HPDE6-E6E7 (cell line): ENCODE results near the gene REEP1.

Experiments used
- DNase-seq: peaks from one replicate; pipeline ENCODE4 v3.0.0; 2011; ENCODE audit warnings: missing footprints; ENCODE audit errors: extremely low spot score

REEP1 gene

GRCh38 chr2:86337244-86337835, at the start of gene REEP1:
Gene REEP1 (minus strand): TSS chr2:86337626. CDS start chr2:86337510, 116 bp downstream.
- peak; percentile 23 for DNase-seq

DNA sequence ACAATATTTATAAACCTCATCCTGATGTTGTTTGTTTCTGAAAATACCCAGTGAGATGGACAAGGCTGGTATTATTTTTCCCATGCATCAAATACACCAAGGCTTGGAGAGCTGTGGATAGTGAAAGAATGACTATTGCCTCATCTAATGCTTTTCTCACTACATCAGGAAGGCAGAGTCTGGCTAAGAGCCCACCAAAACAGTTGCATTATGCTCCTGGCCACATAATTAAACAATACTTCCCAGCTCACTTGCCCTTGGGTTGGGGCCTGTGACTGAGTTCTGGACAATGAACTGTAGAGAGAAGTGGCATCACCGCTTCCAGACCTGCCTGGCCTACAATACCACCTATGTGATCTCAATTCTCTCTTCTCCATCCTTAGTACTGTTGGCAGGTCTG, 46.4 kb upstream of the REEP1 start:
- no peak for DNase-seq

- no peak for DNase-seq
Measured at GRCh38 chr2:86382698-86383097, 45.3 kb upstream of the REEP1 start.

DNA sequence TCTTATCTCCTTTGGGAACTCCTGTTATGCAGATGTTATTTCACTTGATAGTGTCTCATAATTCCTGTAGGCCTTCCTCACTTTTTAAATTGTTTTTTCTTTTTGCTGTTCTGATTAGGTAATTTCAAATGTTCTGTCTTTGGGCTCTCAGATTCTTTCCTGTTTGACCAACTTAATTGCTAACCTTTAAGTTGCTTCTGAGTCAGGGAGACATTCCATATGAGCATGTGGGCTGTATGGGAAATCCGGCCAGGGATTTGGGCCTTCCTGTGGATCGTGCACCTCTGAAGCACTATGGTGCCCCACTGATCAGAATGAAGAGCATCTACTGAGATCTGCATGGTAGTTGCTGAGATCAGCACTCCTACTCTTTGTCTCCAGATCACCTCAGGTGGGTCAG, 44.7 kb upstream of the REEP1 start:
- no peak for DNase-seq

DNA sequence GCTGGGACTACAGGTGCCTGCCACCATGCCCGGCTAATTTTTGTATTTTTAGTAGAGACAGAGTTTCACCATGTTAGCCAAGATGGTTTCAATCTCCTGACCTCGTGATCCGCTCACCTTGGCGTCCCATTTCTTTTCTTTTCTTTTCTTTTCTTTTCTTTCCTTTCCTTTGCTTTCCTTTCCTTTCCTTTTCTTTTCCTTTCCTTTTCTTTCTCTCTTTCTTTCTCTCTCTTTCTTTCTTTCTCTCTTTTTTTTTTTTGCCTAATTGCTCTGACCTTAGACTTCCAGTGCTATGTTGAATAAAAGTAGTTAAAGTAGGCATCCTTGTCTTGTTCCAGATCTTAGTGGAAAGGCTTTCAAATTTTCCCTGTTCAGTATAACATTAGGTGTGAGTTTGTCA, 41.0 kb upstream of the REEP1 start:
- DNase-seq: no peak

GRCh38 chr2:86375623-86376022, 38.2 kb upstream of the REEP1 start:
- no peak for DNase-seq

DNA sequence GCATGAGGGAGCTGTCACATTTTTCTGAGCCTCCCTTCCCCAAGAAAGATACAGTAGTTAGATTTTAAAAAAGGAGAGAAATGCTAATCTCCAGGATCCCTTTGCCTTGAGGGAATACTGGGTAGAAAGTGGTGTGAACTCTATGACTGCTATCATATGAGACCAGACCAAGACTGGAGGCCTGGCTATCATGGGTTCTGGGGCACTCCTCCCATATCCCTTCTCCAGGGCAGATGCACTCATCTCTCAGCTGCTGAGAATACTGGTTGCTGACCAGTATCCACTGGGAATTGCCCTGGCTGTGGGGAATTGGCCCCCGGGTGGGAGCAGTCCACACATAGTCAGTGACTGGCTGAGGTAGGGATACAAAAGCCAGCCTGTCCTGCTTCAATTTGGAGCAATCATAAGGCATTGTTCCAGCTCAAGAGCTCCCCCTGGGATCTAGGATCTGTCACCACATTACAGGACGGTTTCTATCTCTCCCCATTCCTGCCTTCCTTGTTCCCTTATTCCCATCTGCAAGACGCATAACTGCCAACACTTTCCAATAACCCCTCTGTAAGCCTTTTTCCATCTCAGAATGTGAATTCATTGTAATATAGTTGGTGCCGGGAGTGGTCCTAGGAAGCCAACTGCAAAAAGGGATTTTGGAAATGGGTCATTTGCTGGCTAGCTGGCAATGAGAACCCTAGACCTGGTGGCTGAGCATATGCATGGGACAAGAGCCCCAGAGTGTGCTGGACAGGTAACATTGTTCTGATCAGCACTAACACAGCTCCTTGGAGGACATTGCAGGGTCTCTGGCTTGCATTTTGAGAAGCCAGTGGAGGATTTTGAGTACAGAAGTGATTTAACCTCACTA, 35.4 kb upstream of the REEP1 start:
- DNase-seq: peak; percentile 29

DNA sequence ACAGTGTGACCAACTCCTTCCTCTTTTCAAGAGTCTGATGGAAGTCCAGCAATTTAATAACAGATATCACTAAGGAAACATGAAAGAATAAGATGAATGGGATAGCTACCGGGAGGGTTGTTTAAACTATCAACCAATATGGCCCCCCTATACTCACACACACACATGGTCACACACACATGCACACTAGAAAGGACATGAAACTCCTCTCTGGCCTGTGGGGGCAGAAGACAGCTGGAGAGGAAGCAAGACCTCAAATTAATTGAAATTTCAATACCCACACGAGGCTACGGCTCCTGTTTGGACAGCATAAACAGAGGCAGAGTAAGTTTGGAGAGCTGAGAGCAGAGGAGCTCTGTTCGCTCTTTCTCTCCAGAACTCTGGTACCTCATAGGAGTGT, 34.7 kb upstream of the REEP1 start:
- DNase-seq: no peak

- no peak for DNase-seq
Measured at GRCh38 chr2:86371527-86371926, 34.1 kb upstream of the REEP1 start.

DNA sequence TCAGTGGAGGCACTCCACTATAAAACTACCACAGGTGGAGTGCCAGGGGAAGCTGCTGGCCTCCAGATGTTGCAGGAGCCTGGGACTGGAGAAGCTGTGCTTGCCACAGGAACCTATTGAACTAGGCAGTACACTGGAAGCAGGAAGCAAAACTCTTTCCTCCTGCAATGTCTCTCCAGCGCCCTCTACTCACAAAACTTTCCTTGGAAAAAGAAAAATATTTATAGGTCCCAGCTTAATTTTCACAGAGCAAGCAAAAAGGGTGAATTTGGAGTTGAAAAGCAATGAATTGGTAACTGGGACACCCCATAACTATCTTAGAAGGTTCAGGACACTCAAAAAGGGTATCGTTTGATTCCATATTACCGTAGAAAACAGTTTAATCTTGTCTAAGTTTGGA, 33.2 kb upstream of the REEP1 start:
- no peak for DNase-seq

- DNase-seq: peak; percentile 47
Measured at GRCh38 chr2:86368161-86368824, 30.9 kb upstream of the REEP1 start.

GRCh38 chr2:86367499-86367777, 30.0 kb upstream of the REEP1 start:
- no peak for DNase-seq

GRCh38 chr2:86366651-86367498, 29.4 kb upstream of the REEP1 start:
- no peak for DNase-seq

- no peak for DNase-seq
Measured at GRCh38 chr2:86364894-86365293, 27.5 kb upstream of the REEP1 start.

GRCh38 chr2:86360776-86361175, 23.4 kb upstream of the REEP1 start:
- no peak for DNase-seq

GRCh38 chr2:86358957-86359356, 21.5 kb upstream of the REEP1 start:
- no peak for DNase-seq

DNA sequence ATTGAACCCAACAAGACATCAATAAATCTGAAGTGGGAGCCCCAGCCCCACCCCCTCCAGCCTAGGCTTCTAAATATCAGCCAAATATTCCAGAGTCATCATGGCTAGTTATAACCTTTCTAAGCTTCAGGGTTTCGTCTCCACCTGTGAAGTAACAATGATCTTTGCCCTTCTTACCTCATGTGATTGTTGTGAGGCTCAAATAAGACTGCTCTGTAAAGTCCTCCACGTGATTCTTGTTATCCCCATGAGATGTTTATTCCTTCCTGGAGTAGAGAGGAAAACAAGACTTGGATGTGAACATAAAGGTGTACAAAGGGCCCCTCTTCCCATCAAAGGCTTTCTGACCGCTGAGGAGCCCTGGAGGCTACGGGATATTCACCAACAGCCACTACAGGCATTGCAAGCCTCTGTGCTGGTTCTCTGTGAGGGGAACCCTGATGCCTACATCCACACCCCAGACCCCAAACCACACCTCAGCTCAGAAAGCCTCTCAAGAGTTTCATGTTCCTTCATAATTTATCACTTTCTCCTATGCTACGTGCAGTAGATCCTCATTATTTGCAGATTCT, 20.1 kb upstream of the REEP1 start:
- no peak for DNase-seq

GRCh38 chr2:86352727-86353221, 15.3 kb upstream of the REEP1 start:
- DNase-seq: no peak

- DNase-seq: no peak
Measured at GRCh38 chr2:86352137-86352726, 14.8 kb upstream of the REEP1 start.

- DNase-seq: no peak
Measured at GRCh38 chr2:86350751-86351150, 13.3 kb upstream of the REEP1 start.

DNA sequence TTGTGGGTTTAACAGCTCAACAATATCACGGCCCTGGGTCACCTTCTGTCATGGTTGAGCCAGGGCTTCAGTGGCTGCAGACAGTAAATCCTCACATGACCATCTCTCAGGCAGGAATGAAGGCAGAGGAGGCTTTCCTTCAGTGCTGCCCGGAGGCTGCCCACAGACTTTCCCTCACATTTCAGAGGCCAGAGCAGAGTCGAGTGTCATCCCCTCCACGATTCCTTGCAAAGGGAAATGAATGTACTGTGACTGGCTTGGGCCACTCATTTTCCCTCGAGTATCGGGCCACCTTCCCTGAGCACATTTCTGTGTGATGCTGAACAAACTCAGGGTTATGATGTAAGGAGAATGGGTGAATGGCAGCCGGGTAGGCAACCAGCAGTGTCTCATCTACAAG, 10.0 kb upstream of the REEP1 start:
- DNase-seq: no peak
